Gastroesophageal sphincter (tissue), 3 donors: ENCODE data around the gene HILPDA.

Experiments
- EP300 ChIP-seq: sonication (generic); formaldehyde crosslinking; IDR thresholded peaks from one replicate; pipeline ENCODE4 v1.6.1; 2017; ENCODE audit warnings: antibody characterized with exemption, mild to moderate bottlenecking
- POLR2A ChIP-seq, 2 donors: fragments of 450-650 bp; IDR thresholded peaks; one replicate each; pipeline ENCODE4 v1.6.1; 2017; ENCODE audit warnings: antibody characterized with exemption in 2 of 2, mild to moderate bottlenecking in 2 of 2, moderate library complexity in 1 of 2
- TF ChIP-seq, protein P1 (sequence below), 4 experiments: fragments of 200-600 bp in 2 of 4; fragments of 450-650 bp in 2 of 4; sonication (generic) in 1 of 4; IDR thresholded peaks; one replicate each; pipeline ENCODE4 v1.5.1; 2017 to 2019; ENCODE audit warnings: antibody characterized with exemption in 4 of 4, mild to moderate bottlenecking in 2 of 4, moderate library complexity in 2 of 4

GRCh38 chr7:128454808-128455542 is 703 bp upstream of the HILPDA start:
- TF ChIP-seq EP300 (no peak), POLR2A (IDR thresholded peaks at IDR 0.05) (no peak)
- TF ChIP-seq, protein P1, sequence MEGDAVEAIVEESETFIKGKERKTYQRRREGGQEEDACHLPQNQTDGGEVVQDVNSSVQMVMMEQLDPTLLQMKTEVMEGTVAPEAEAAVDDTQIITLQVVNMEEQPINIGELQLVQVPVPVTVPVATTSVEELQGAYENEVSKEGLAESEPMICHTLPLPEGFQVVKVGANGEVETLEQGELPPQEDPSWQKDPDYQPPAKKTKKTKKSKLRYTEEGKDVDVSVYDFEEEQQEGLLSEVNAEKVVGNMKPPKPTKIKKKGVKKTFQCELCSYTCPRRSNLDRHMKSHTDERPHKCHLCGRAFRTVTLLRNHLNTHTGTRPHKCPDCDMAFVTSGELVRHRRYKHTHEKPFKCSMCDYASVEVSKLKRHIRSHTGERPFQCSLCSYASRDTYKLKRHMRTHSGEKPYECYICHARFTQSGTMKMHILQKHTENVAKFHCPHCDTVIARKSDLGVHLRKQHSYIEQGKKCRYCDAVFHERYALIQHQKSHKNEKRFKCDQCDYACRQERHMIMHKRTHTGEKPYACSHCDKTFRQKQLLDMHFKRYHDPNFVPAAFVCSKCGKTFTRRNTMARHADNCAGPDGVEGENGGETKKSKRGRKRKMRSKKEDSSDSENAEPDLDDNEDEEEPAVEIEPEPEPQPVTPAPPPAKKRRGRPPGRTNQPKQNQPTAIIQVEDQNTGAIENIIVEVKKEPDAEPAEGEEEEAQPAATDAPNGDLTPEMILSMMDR (IDR thresholded peaks at IDR 0.05) = peak in 1 of 4 experiments; percentile 47
